Stomach (tissue), 9 donors: ENCODE measurements around the gene BTF3. TPM values are rescaled to one million over a fixed set of nuclear protein-coding genes. Genes with fewer than 3 reads are reported as not detected.
"Not testable (repeated sequence)": the region's sequence is repeated elsewhere in the genome, so short reads cannot be mapped to it uniquely, and the experiment has no call there.

Experiments
- DNase-seq, 2 donors: peaks; one replicate each; pipeline versions ENCODE4 v3.0.0 to v3.0.0-alpha.2; 2013 to 2019
- H3K27ac ChIP-seq, 5 donors: fragments of 200-600 bp in 4 of 5; sonication (generic) in 4 of 5; one replicate each; pipeline ENCODE4 v1.5.1; 2013 to 2019; ENCODE audit warnings: mild to moderate bottlenecking in 1 of 5, moderate library complexity in 1 of 5
- H3K27me3 ChIP-seq, 3 donors: fragments of 200-600 bp; sonication (generic); one replicate each; pipeline ENCODE4 v1.5.1; 2017 to 2019; ENCODE audit warnings: mixed run types in 1 of 3
- H3K36me3 ChIP-seq, 4 donors: fragments of 200-600 bp; sonication (generic); 1 replicate in 3 of 4; 2 replicates in 1 of 4; pipeline ENCODE4 v1.5.1; 2016 to 2019
- H3K4me1 ChIP-seq, 4 donors: fragments of 200-600 bp; sonication (generic); one replicate each; pipeline ENCODE4 v1.5.1; 2016 to 2019
- H3K4me3 ChIP-seq, 4 donors: fragments of 200-600 bp; sonication (generic) in 3 of 4; one replicate each; pipeline ENCODE4 v1.5.1; 2016 to 2019; ENCODE audit warnings: mild to moderate bottlenecking in 1 of 4
- H3K9me3 ChIP-seq, 4 donors: fragments of 200-600 bp; sonication (generic); one replicate each; pipeline ENCODE4 v1.5.1; 2016 to 2019
- CTCF ChIP-seq, 7 experiments: fragments of 450-650 bp in 4 of 7; fragments of 200-600 bp in 3 of 7; sonication (generic) in 3 of 7; IDR thresholded peaks; one replicate each; pipeline ENCODE4 v1.5.1; 2016 to 2019; ENCODE audit warnings: antibody characterized with exemption in 7 of 7, control low read depth in 2 of 7, mild to moderate bottlenecking in 1 of 7
- EP300 ChIP-seq: sonication (generic); formaldehyde crosslinking; IDR thresholded peaks from one replicate; pipeline ENCODE4 v1.6.1; 2017; ENCODE audit warnings: antibody characterized with exemption
- POLR2A ChIP-seq, 4 donors: fragments of 450-650 bp; IDR thresholded peaks; one replicate each; pipeline ENCODE4 v1.6.1; 2016; ENCODE audit warnings: antibody characterized with exemption in 4 of 4, control low read depth in 2 of 4, mild to moderate bottlenecking in 1 of 4, moderate library complexity in 1 of 4
- POLR2AphosphoS5 ChIP-seq, 3 donors: sonication (generic); formaldehyde crosslinking; IDR thresholded peaks; one replicate each; pipeline ENCODE4 v1.6.1; 2016; ENCODE audit warnings: antibody characterized with exemption in 3 of 3
- WGBS, 5 donors: extraction: QIAGEN DNeasy Blood & Tissue Kit in 3 of 5; methylation state at CpG; one replicate each; pipeline versions ENCODE4 v1.1.5 to v1.1.7; 2013 to 2018; 5-methylcytosine and 5-hydroxymethylcytosine counted together
- intact Hi-C: fragments of 100-400 bp; cut with DNase I; formaldehyde crosslinking; loops from one replicate; pipeline ENCODE4 v1.15.1; 2023; ENCODE audit warnings: low total_unique reads
- polyA plus RNA-seq, 3 donors: library from polyadenylated mRNA; stranded (reverse); fragments of 200-250 nt; gene quantifications; one replicate each; pipeline ENCODE4 v1.2.3, GENCODE V29; 2013
- total RNA-seq, 5 donors: library from RNA; depleted of rRNA; stranded (reverse); fragments of >200 nt; gene quantifications; one replicate each; pipeline versions ENCODE4 v1.1.0 to v1.2.3, GENCODE V29; 2014 to 2016
- donor health status: healthy with polysubstance abuse.
- donor health status: Bipolar disorder and iron deficiency.
- donor health status: healthy.

The BTF3 gene
- total and polyA plus RNA-seq, 8 donors = 154 to 1,046 (median 421) TPM

GRCh38 chr5:73459366-73459765, 38.9 kb upstream of the BTF3 start:
- TF ChIP-seq CTCF (IDR thresholded peaks at IDR 0.05) = no peak
- no peak for TF ChIP-seq EP300
- TF ChIP-seq POLR2A (IDR thresholded peaks at IDR 0.05) = no peak
- TF ChIP-seq POLR2AphosphoS5 (IDR thresholded peaks at IDR 0.05) = no peak
- intact Hi-C loops = no loop called here
- DNase-seq = no peak
- Histone ChIP-seq H3K4me3 (no peak overlapping the region), H3K9me3 (no peaks in the 10 kb centered on the region), H3K27ac (no peak overlapping the region), H3K4me1 (no peaks in the 10 kb centered on the region), H3K36me3 (no peaks in the 10 kb centered on the region), H3K27me3 (peaks cover 0 to 48% (median 16%) of the 10 kb centered on the region in 3 donors)
- WGBS, 5 donors = 38 to 55% (median 48%) methylated on average over 1 of the region's 1 CpG

GRCh38 chr5:73460133-73460532, 38.1 kb upstream of the BTF3 start:
- peaks cover 0 to 42% (median 16%) of the 10 kb centered on the region in 3 donors for H3K27me3 ChIP-seq
- no peak for DNase-seq
- 61 to 71% (median 67%) methylated on average over 1 of the region's 1 CpG for WGBS, 5 donors

GRCh38 chr5:73464016-73464745, 34.1 kb upstream of the BTF3 start:
- TF ChIP-seq POLR2A (IDR thresholded peaks at IDR 0.05) (no peak), POLR2AphosphoS5 (IDR thresholded peaks at IDR 0.05) (no peak), EP300 (no peak), CTCF (IDR thresholded peaks at IDR 0.05) (no peak)
- Histone ChIP-seq H3K27ac (no peak overlapping the region), H3K27me3 (peaks cover 0 to 10% (median 0%) of the 10 kb centered on the region in 3 donors), H3K36me3 (no peaks in the 10 kb centered on the region), H3K4me1 (no peaks in the 10 kb centered on the region), H3K4me3 (no peak overlapping the region), H3K9me3 (no peaks in the 10 kb centered on the region)
- intact Hi-C loops = no loop called here
- DNase-seq = peak in 1 of 2 donors; percentile 81
- 45 to 67% (median 59%) methylated on average over 7 of the region's 7 CpGs for WGBS, 5 donors

More at GRCh38 chr5:73460133-73460532, 38.1 kb upstream of the BTF3 start:
- H3K36me3 ChIP-seq = no peaks in the 10 kb centered on the region
- no peak overlapping the region for H3K27ac ChIP-seq
- no peaks in the 10 kb centered on the region for H3K9me3 ChIP-seq
- no peaks in the 10 kb centered on the region for H3K4me1 ChIP-seq
- TF ChIP-seq POLR2A (IDR thresholded peaks at IDR 0.05) (no peak), CTCF (IDR thresholded peaks at IDR 0.05) (no peak), POLR2AphosphoS5 (IDR thresholded peaks at IDR 0.05) (no peak), EP300 (no peak)
- intact Hi-C loops = no loop called here
- no peak overlapping the region for H3K4me3 ChIP-seq

GRCh38 chr5:73468638-73469037, 29.6 kb upstream of the BTF3 start:
- H3K4me1 ChIP-seq, intact Hi-C loops, H3K4me3 ChIP-seq, H3K36me3 ChIP-seq, H3K9me3 ChIP-seq, H3K27ac ChIP-seq, DNase-seq, H3K27me3 ChIP-seq: not testable (repeated sequence)
- WGBS, 5 donors = 75 to 90% (median 83%) methylated on average over 3 of the region's 3 CpGs

- Histone ChIP-seq H3K36me3 (no peaks in the 10 kb centered on the region), H3K4me3 (no peak overlapping the region), H3K27me3 (no peaks in the 10 kb centered on the region), H3K27ac (no peak overlapping the region), H3K9me3 (no peaks in the 10 kb centered on the region), H3K4me1 (no peaks in the 10 kb centered on the region)
- intact Hi-C loops = no loop called here
- WGBS, 5 donors = 92 to 97% (median 95%) methylated on average over 8 of the region's 8 CpGs
- TF ChIP-seq POLR2A (IDR thresholded peaks at IDR 0.05) (no peak), EP300 (no peak), CTCF (IDR thresholded peaks at IDR 0.05) (no peak), POLR2AphosphoS5 (IDR thresholded peaks at IDR 0.05) (no peak)
- no peak for DNase-seq
Observed at GRCh38 chr5:73469878-73470277, 28.4 kb upstream of the BTF3 start.
